CD8-positive, alpha-beta memory T cell (primary cell): ENCODE measurements around the gene SON. TPM values are rescaled to one million over a fixed set of nuclear protein-coding genes. Genes with fewer than 3 reads are reported as not detected.
A peak's percentile ranks its signal among the peaks of the same experiment; 100 is the strongest.

Experiments used
- CTCF ChIA-PET: fragments of 350-600 bp; sonication (Branson Sonifier 250); formaldehyde crosslinking; loops from one replicate; lab custom pipeline; 2021; ENCODE audit warnings: antibody characterized with exemption; lab: Charles Lee
- POLR2A ChIA-PET: fragments of 350-600 bp; sonication (Branson Sonifier 250); formaldehyde crosslinking; loops from one replicate; lab custom pipeline; 2021; ENCODE audit warnings: antibody characterized with exemption; lab: Charles Lee
- DNase-seq, 5 donors: peaks; one replicate each; pipeline versions ENCODE4 v3.0.0 to v3.0.0-alpha.2; 2020 to 2022; ENCODE audit warnings: mixed read lengths in 1 of 5
- H3K27ac ChIP-seq: one replicate; pipeline ENCODE4 v1.7.0; 2013; ENCODE audit warnings: low read depth, mild to moderate bottlenecking, low read length, moderate library complexity
- H3K27me3 ChIP-seq: 2 replicates; pipeline ENCODE4 v1.7.0; 2013; ENCODE audit warnings: low read length, mild to moderate bottlenecking; ENCODE audit not compliant: insufficient read depth, poor library complexity, severe bottlenecking
- H3K36me3 ChIP-seq: 2 replicates; pipeline ENCODE4 v1.7.0; 2013; ENCODE audit warnings: mild to moderate bottlenecking, low read length, moderate library complexity; ENCODE audit not compliant: insufficient read depth
- H3K4me1 ChIP-seq: 2 replicates; pipeline ENCODE4 v1.7.0; 2013; ENCODE audit warnings: mild to moderate bottlenecking, low read length, moderate library complexity; ENCODE audit not compliant: insufficient read depth
- H3K4me3 ChIP-seq: 2 replicates; pipeline ENCODE4 v1.7.0; 2013; ENCODE audit warnings: mild to moderate bottlenecking, low read length
- H3K9me3 ChIP-seq: 2 replicates; pipeline ENCODE4 v1.7.0; 2013; ENCODE audit warnings: mild to moderate bottlenecking, low read length
- H3K27ac Mint-ChIP-seq, 8 donors: one replicate each; pipeline ENCODE4 v1.8.0; 2020 to 2021; ENCODE audit warnings: mixed read lengths in 8 of 8, mild to moderate bottlenecking in 6 of 8, inconsistent platforms in 3 of 8, moderate library complexity in 3 of 8
- H3K27me3 Mint-ChIP-seq, 2 donors: one replicate each; pipeline ENCODE4 v1.8.0; 2020 to 2021; ENCODE audit warnings: mixed read lengths in 2 of 2, mild to moderate bottlenecking in 1 of 2, moderate library complexity in 1 of 2
- H3K36me3 Mint-ChIP-seq, 3 donors: one replicate each; pipeline ENCODE4 v1.8.0; 2020 to 2021; ENCODE audit warnings: mixed read lengths in 3 of 3, inconsistent platforms in 1 of 3, mild to moderate bottlenecking in 1 of 3
- H3K4me1 Mint-ChIP-seq, 3 donors: one replicate each; pipeline ENCODE4 v1.8.0; 2020 to 2021; ENCODE audit warnings: mixed read lengths in 3 of 3, inconsistent platforms in 1 of 3, mild to moderate bottlenecking in 1 of 3
- H3K4me3 Mint-ChIP-seq, 7 donors: one replicate each; pipeline ENCODE4 v1.8.0; 2020 to 2021; ENCODE audit warnings: mixed read lengths in 7 of 7, mild to moderate bottlenecking in 6 of 7, moderate library complexity in 4 of 7, inconsistent platforms in 2 of 7
- H3K9me3 Mint-ChIP-seq, 5 donors: one replicate each; pipeline ENCODE4 v1.8.0; 2020 to 2022; ENCODE audit warnings: mixed read lengths in 5 of 5, mild to moderate bottlenecking in 3 of 5, moderate library complexity in 2 of 5, inconsistent platforms in 1 of 5
- polyA plus RNA-seq: library from polyadenylated mRNA; unstranded; fragments of 300-500 nt; fragmentation: Illumina TruSeq; gene quantifications from one replicate; pipeline ENCODE4 v1.2.3, GENCODE V29; 2021
- total RNA-seq, 2 experiments: library from RNA; stranded (reverse); gene quantifications; one replicate each; pipeline ENCODE4 v1.2.3, GENCODE V29; 2021

SON gene
- total and polyA plus RNA-seq, 3 experiments from 2014 or later: 316 to 715 (median 339) TPM

GRCh38 chr21:33546086-33546485 is 3.2 kb downstream of the SON start:
- H3K4me3 Mint-ChIP-seq: peak overlapping the region in 6 of 7 donors; percentile 26 to 96 (median 47)
- no peaks in the 10 kb centered on the region for H3K9me3 Mint-ChIP-seq
- Histone ChIP-seq H3K9me3 (no peaks in the 10 kb centered on the region), H3K4me1 (peaks cover 28% of the 10 kb centered on the region), H3K27ac (no peak overlapping the region), H3K27me3 (no peaks in the 10 kb centered on the region), H3K36me3 (peaks cover 25% of the 10 kb centered on the region), H3K4me3 (no peak overlapping the region)
- peaks cover 56 to 60% (median 58%) of the 10 kb centered on the region in 3 donors for H3K4me1 Mint-ChIP-seq
- no peak for DNase-seq
- CTCF ChIA-PET: no interaction called here
- H3K36me3 Mint-ChIP-seq: peaks cover 0 to 65% (median 13%) of the 10 kb centered on the region in 3 donors
- peaks cover 0 to 2% of the 10 kb centered on the region in 2 donors for H3K27me3 Mint-ChIP-seq
- H3K27ac Mint-ChIP-seq: peak overlapping the region in 3 of 8 donors; percentile 25 to 37 (median 33)
- POLR2A ChIA-PET: no interaction called here

- H3K36me3 ChIP-seq: peaks cover 61% of the 10 kb centered on the region
- peaks cover 22% of the 10 kb centered on the region for H3K4me1 ChIP-seq
- Mint-ChIP-seq H3K9me3 (no peaks in the 10 kb centered on the region), H3K27me3 (no peaks in the 10 kb centered on the region), H3K4me3 (no peak overlapping the region), H3K4me1 (peaks cover 49 to 65% (median 57%) of the 10 kb centered on the region in 3 donors), H3K36me3 (peaks cover 14 to 76% (median 28%) of the 10 kb centered on the region in 3 donors), H3K27ac (no peak overlapping the region)
- DNase-seq: no peak
- no peaks in the 10 kb centered on the region for H3K27me3 ChIP-seq
- H3K27ac ChIP-seq: no peak overlapping the region
- no peaks in the 10 kb centered on the region for H3K9me3 ChIP-seq
- H3K4me3 ChIP-seq: no peak overlapping the region
- ChIA-PET CTCF (no interaction called here), POLR2A (no interaction called here)
Measured at GRCh38 chr21:33549848-33550771, 7.3 kb downstream of the SON start.

- no peaks in the 10 kb centered on the region for H3K27me3 ChIP-seq
Measured at GRCh38 chr21:33550772-33551660, 8.2 kb downstream of the SON start.

GRCh38 chr21:33551664-33552063 is 8.8 kb downstream of the SON start:
- no peaks in the 10 kb centered on the region for H3K9me3 ChIP-seq
- ChIA-PET POLR2A (interaction anchor here (1.0 kb wide), 1 partner anchor 9 kb away, joined by 5 read pairs; the partner anchor contains the start of gene SON), CTCF (interaction anchor here (0.9 to 1.0 kb wide), 2 partner anchors 8 to 32 kb away, joined by 4 read pairs; partner anchors contain the start of gene SON)
- peaks cover 52 to 67% (median 60%) of the 10 kb centered on the region in 3 donors for H3K4me1 Mint-ChIP-seq
- H3K36me3 Mint-ChIP-seq: peaks cover 14 to 89% (median 32%) of the 10 kb centered on the region in 3 donors
- H3K4me3 ChIP-seq: no peak overlapping the region
- peak overlapping the region in 1 of 8 donors; percentile 23 for H3K27ac Mint-ChIP-seq
- H3K27me3 Mint-ChIP-seq: no peaks in the 10 kb centered on the region
- H3K27ac ChIP-seq: no peak overlapping the region
- DNase-seq: no peak
- H3K27me3 ChIP-seq: no peaks in the 10 kb centered on the region
- no peak overlapping the region for H3K4me3 Mint-ChIP-seq
- peaks cover 61% of the 10 kb centered on the region for H3K36me3 ChIP-seq
- H3K9me3 Mint-ChIP-seq: no peaks in the 10 kb centered on the region
- peaks cover 20% of the 10 kb centered on the region for H3K4me1 ChIP-seq

More at GRCh38 chr21:33550772-33551660, 8.2 kb downstream of the SON start:
- Mint-ChIP-seq H3K4me3 (no peak overlapping the region), H3K27ac (no peak overlapping the region), H3K36me3 (peaks cover 14 to 84% (median 30%) of the 10 kb centered on the region in 3 donors), H3K9me3 (no peaks in the 10 kb centered on the region), H3K4me1 (peaks cover 48 to 65% (median 57%) of the 10 kb centered on the region in 3 donors), H3K27me3 (no peaks in the 10 kb centered on the region)
- H3K4me1 ChIP-seq: peaks cover 20% of the 10 kb centered on the region
- H3K9me3 ChIP-seq: no peaks in the 10 kb centered on the region
- H3K4me3 ChIP-seq: no peak overlapping the region
- no peak overlapping the region for H3K27ac ChIP-seq
- ChIA-PET POLR2A (interaction anchor here (1.0 kb wide), 1 partner anchor 8 kb away, joined by 5 read pairs; the partner anchor contains the start of gene SON), CTCF (interaction anchor here (0.9 to 1.0 kb wide), 2 partner anchors 8 to 33 kb away, joined by 4 read pairs; partner anchors contain the start of gene SON)
- H3K36me3 ChIP-seq: peaks cover 61% of the 10 kb centered on the region
- DNase-seq: no peak

- POLR2A ChIA-PET: no interaction called here
- Mint-ChIP-seq H3K27ac (peak overlapping the region in 2 of 8 donors; percentile 23 to 75), H3K36me3 (peaks cover 16 to 91% (median 32%) of the 10 kb centered on the region in 3 donors), H3K27me3 (no peaks in the 10 kb centered on the region), H3K4me3 (peak overlapping the region in 2 of 7 donors; percentile 4 to 9), H3K9me3 (no peaks in the 10 kb centered on the region), H3K4me1 (peaks cover 51 to 69% (median 66%) of the 10 kb centered on the region in 3 donors)
- no peaks in the 10 kb centered on the region for H3K27me3 ChIP-seq
- H3K4me1 ChIP-seq: peaks cover 20% of the 10 kb centered on the region
- no peak for DNase-seq
- CTCF ChIA-PET: no interaction called here
- peaks cover 57% of the 10 kb centered on the region for H3K36me3 ChIP-seq
- H3K9me3 ChIP-seq: no peaks in the 10 kb centered on the region
- no peak overlapping the region for H3K4me3 ChIP-seq
- no peak overlapping the region for H3K27ac ChIP-seq
Measured at GRCh38 chr21:33552093-33552998, 9.5 kb downstream of the SON start.

GRCh38 chr21:33552999-33553598 is 10.3 kb downstream of the SON start:
- Mint-ChIP-seq H3K27me3 (no peaks in the 10 kb centered on the region), H3K4me3 (peak overlapping the region in 1 of 7 donors; percentile 9), H3K4me1 (peaks cover 53 to 76% (median 70%) of the 10 kb centered on the region in 3 donors), H3K36me3 (peaks cover 23 to 93% (median 34%) of the 10 kb centered on the region in 3 donors), H3K27ac (peak overlapping the region in 2 of 8 donors; percentile 33 to 75), H3K9me3 (no peaks in the 10 kb centered on the region)
- H3K9me3 ChIP-seq: no peaks in the 10 kb centered on the region
- peaks cover 20% of the 10 kb centered on the region for H3K4me1 ChIP-seq
- CTCF ChIA-PET: no interaction called here
- H3K36me3 ChIP-seq: peaks cover 63% of the 10 kb centered on the region
- POLR2A ChIA-PET: no interaction called here
- no peak for DNase-seq
- H3K4me3 ChIP-seq: no peak overlapping the region
- no peaks in the 10 kb centered on the region for H3K27me3 ChIP-seq
- no peak overlapping the region for H3K27ac ChIP-seq
